Erythroblast (primary cell): ENCODE measurements around the gene MBD3L2.
"Not testable (repeated sequence)": the region's sequence is repeated elsewhere in the genome, so short reads cannot be mapped to it uniquely, and the experiment has no call there.

Experiments
- GATA1 ChIP-seq: IDR thresholded peaks from 2 replicates; pipeline ENCODE4 v1.6.1; 2011; ENCODE audit warnings: low read depth, mild to moderate bottlenecking, control low read depth, low read length, moderate library complexity
- POLR2A ChIP-seq: IDR thresholded peaks from 2 replicates; pipeline ENCODE4 v1.6.1; 2011; ENCODE audit warnings: mild to moderate bottlenecking, low read length

DNA sequence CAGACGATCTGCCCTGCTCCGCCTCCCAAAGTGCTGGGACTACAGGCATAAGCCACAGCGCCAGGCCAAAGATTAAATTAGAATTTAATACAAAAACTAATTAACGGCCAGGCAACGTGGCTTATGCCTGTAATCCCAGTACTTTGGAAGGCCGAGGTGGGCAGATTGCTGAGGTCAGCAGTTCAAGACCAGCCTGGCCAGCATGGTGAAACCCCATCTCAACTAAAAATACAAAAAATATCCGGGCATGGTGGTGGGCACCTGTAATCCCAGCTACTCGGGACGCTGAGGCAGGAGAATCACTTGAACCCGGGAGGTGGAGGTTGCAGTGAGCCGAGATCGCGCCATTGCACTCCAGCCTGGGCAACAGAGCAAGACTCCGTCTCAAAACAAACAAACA is 6.6 kb downstream of the MBD3L2 start:
- TF ChIP-seq POLR2A, GATA1: not testable (repeated sequence)
